HG03196 (cell line): ENCODE data around the gene ALKBH3.

Experiments used
- ATAC-seq: cut with Tn5 transposase; IDR thresholded peaks from one replicate; pipeline ENCODE4 v1.9.1; 2021; ENCODE audit not compliant: unreplicated experiment

The ALKBH3 gene

DNA sequence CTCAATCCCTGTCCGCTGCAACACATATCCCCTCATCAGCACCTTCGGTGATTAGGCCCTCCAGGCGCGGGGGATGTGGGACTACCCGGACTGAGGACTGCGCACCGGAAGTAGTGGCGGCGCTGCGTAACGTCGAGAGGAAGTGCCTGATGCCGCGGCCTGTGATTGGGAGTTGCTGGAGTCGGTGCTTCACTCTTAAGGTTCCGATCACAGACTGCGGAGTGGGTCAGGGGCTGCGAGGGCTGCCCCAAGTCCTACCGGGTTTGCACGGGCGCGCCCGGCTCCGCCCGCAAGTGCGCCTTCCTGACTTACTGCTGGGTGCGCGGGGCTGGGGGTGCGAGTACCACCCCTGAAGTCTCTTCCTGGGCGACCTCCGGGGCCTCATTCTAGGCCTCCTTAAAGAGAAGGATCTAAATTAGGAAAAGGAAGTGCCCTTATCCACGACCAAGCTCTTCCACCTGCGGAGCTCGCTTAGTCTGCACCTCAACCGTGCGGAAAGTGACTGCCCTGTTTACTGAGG is at the start of gene ALKBH3:
TSS of gene ALKBH3 (plus strand) at position 192 of the 520 bp plus-strand sequence. CDS start 1,822 bp downstream, outside the sequence.
- peak; percentile 99 for ATAC-seq

DNA sequence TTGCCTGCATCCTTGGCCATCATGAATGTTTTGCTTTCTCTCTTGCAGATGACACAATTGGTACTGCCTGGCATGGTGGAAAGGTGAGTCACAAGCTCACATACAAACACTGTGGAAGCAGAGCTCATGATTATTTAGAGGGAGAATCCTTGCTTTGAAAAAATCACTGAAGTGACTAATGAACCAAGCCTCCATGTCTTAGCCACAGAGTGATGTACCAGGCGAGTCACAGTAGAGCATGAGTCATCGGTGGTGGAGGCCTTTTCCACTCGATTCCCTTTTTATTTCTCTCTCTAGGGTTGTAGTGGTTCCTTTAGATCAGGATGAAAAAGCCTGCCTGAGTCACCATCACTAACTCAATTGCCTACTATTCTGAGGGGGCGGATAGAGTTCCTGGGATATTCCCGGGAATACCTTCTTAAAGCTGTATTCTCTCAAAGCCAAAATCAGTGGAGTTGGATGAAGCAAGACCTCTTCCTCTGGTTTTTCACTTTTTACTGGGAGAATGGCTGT is 49.6 kb upstream of the ALKBH3 start:
- peak; percentile 70 for ATAC-seq

DNA sequence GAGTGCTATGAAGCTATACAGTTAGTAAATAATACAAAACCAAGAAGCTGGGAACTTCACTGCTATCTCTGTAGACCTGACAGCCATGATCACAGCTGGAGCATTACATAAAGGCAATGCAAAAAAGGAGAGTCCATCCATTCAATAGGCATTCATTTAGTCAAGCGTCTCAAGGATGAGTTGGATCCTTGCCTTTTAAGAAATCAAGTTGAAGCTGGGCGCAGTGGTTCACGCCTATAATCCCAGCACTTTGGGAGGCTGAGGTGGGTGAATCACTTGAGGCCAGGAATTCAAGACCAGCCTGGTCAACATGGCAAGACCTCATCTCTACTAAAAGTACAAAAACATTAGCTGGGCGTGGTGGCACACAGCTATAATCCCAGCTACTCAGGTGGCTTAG is 48.1 kb upstream of the ALKBH3 start:
- no peak for ATAC-seq

DNA sequence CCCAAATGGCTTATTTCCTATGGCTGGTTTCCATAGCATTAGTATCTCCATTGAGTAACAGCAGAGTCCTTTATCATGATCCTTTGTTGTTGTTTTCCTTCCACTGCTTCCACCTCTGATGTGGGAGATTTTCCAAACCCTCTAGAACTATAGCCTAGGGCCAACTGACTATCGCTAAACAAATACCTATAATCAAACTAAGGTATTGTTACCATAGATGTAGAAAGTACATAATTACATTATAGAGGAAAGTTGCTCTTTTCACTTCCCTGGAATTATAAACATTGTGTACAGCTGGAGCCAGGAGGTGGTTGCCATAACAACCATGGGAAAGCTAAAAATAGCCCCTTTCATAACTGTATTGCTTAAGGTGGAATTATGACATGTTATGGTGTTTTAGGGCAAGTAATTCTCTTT is 47.0 kb upstream of the ALKBH3 start:
- no peak for ATAC-seq

DNA sequence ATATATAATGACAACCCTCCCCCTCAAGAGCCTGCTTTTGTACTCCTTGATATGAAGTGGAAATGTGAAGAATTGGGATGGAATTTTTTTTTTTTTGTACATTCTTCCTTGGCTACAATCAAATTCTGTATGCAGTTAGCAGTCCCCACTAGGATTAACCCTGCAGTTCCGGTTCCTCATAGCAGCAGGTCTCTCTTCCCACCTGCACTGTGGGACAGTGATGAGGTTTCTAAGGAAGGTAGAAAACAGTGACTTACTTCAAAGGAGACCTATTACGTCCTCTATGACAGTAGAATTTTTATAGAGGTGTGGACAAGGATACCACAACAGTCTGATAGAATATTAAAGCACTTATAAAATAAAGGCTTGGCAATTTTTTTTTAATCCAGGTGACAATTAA is 46.3 kb upstream of the ALKBH3 start:
- no peak for ATAC-seq

DNA sequence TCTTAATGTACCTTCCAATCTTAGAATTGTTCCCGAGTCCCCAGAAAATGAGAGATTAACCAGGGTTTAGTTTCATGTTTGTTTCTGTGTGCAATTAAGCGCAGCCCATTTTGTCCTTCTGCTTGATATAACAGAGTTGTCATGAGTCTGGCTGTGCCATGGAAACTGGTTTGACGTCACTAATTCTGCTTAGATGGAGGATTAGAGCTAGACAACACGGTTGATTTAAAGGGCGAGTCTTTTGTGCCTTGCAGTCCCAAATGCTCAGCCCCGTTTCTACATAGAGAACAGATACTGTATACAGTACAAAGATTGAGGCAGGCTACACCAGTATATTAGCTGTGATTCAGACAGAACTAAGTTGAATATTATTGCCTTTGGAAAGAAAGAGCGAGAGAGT is 45.5 kb upstream of the ALKBH3 start:
- ATAC-seq, result no peak

DNA sequence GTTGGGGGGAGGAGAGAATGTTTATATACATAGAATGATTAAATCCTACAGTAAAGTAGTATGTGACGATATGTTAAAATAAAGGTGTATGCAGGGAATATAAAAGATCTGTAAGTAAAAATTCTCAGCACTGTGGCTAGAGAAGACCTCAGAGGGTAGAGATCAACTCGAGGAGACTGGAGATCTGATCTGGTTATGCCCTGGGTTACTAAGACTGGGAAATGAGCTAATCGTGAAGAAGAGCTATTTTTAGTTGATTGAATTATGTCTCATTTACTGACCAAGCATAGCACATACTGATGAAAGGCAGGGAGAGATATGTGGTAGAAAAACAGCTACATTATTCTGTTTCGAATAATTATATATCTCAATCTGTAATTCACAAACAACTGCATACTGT is 42.8 kb upstream of the ALKBH3 start:
- ATAC-seq, result no peak

DNA sequence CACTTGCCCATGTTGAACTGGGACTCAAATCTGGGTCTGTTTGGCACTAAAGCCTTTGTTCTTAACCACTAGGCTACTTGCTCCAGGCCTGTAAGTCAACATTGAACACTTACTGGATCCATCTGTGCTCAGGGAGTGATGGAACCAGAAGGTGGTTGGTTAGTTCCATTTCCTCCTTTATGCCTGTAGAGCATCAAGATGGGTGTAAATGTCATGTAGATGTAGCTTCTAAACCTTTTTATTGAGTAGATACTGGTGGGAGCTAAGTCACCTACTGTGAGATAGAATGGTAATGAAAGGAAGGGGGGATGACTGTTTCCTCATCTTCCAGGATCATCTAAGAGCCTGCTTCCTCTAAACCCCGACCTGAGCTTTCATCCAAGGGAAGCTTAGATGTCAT is 38.6 kb upstream of the ALKBH3 start:
- no peak for ATAC-seq

DNA sequence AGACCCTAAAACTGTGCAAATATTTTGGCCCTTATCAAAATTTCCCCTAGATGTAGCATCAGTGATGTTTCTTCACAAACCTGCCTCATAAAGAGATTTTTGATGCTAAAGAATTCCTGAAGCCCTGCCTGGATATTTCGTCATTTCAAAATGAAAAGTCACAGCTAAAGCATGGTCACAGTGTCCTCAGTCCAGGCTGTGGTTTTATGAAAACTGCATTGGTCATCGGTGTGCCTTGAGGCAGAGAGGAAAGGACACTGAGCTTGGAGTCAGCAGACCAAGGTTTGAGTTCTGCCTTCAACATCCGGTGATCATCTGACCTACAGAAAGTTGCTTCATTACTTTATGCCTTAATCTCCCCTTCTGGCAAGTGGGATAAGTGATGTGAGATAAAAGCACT is 34.8 kb upstream of the ALKBH3 start:
- no peak for ATAC-seq

DNA sequence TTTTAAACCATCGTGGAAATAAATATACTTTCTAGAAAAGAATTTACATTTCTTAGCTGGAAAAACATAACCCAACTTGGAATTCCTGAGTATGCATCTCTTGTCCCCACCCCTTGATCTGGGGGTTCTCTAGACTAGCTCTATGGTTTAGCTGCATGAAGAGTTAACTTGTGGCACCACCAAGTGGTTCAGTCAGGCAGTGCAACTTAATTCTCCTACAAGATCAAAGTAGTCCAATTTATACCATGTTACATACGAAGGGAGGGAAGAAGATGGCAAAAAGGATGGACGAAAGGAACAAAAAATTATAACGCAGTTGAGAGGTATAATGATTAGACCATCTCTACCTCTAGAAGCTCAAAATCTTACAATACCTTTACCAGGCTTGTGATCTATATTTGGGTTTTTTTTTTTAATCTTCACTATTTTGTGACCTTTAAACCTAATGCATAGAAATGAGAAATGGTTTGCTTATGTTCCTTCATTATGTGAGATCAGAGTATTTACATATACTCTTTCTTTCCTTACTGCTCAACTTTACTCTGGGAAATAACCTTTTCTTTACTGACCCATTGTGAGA is 28.5 kb upstream of the ALKBH3 start:
- ATAC-seq, result no peak

DNA sequence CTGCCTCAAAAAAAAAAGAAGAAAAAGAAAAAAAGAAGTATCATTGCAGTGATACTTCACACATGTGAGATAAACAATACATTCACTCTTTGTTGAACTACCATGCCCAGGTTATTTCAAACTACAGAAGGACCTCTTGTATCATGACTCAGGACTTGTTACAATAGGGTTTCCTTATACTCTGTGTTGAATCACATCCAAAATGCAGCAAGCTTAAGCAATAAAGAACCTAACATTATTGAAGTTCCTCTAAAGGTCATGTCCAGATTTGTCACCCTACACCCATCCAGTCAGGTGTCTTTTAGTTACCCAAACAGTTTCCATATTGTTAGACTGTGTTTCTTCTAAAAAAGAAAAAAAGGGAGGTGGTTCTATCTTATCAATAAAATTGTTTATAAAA is 26.9 kb upstream of the ALKBH3 start:
- no peak for ATAC-seq

DNA sequence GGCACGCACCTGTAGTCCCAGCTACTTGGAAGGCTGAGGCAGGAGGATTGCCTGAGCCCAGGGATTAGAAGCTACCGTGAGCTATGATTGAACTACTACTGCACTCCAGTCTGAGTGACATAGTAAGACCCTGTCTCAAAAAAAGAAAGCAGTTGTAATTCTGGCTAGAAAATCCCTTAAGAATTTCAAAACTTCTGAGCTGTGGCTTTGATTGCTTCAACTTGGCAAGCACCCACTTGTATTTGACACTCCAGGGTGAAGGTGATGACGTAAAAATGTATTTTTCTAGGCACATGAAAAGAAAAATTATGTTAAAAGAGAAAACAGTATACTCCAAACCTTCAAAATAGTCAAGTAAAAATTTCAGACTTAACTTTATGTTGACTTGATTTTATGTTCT is 23.6 kb upstream of the ALKBH3 start:
- no peak for ATAC-seq

DNA sequence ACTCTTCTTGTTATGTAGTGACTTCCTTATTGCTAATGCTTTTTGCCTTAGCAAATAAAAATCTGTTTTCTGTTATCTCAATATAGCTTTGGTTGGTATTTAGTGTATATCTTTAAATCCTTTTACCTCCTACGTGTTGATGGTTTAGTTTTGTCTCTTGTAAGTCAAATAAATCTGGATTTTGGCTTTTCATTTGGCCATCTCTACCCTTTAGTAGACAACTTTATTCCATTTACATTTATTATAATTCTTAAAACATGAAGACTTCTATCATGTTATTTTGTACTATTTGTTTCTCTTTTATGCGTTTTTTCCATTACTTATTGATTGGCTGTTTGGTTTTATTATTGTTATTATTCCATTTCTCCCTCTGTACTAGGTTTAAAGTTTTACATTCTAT is 19.5 kb upstream of the ALKBH3 start:
- no peak for ATAC-seq

DNA sequence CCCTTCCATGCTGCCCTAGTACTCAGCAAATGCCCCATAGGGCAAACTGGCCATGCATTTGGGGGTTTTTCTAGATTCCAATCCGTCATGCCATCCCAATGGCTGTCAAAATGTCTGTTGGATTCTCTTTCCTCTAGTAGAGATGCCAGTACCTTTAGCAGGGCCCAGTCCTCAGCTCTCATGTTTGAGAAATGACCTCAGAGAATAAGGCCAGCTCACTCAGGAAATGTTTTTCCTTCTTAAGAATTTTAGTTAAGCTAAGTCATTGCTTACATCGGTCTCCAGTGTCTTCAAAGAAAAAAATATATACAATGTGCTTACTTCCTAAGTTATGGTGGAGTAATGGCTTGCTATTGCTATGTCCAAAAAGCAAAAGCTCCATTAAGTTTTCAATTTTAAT is 14.1 kb upstream of the ALKBH3 start:
- no peak for ATAC-seq

DNA sequence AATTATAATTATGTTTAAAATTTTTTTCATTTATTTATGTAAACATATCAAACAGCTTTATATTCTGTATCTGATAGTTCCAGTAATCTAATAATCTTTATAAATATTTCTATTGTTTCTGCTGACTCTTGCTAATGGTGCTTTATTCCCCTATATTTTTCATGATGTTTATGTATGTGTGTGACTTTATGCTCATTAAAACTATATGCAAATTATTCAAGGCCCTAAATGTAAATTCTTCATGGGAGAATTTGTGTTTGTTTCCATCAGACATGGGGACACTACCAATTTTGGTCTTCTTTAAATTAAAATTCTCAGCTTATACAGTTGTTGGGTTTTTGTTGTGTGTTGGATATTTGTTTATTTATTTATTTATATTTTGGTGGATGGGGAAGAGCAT is 13.7 kb upstream of the ALKBH3 start:
- no peak for ATAC-seq

DNA sequence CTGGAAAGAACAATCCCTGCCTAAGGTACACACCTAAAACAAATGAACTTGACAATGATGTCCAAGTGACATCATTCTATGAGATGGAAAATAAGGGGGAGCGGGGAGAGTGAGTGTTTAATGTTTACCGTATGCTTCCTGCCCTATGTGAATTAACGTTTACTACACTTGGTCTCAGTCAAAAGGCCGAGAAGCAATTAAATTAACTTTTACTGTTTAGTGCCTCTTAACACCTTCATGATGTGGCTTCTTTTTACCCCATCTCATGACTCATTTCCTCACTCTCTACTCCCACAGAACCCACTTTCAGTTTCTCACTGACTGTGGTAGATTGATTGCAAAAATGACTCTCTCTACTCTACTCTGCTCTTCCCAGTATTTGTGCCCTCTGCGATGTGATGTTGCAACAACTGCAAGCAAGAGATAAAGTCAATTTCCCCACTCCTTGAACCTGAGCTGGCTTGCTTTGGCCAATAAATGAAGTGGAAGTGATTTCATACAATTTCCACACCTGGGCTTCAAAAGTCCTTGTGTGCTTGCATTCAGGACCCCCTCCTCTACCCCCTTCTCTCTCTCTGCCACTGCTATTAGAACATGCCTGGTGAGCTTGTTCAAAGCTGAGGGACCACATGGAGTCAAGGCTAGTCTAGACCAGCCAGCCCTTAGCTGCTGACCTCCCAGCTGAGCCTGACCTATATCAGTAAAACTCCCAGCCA is 11.6 kb upstream of the ALKBH3 start:
- ATAC-seq, result peak; percentile 100

DNA sequence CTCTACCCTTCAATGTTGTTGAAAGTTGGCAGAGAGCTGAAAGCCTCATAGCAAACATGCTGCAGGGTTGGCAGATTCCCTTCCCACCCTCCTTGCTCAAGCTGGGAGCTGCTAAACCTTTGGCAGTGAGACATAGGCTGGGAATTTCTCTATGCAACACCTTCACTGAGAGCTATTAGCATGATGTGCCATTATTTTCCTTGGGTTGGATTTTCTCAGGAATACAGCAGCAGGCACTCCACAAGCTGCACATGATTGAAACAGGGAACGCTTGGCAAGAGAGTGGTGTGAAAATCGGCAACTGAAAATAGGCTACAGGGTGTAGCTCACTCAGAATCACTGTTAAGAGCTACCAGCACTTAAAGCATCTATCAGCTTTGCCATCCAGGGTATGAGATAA is 9.6 kb upstream of the ALKBH3 start:
- no peak for ATAC-seq

DNA sequence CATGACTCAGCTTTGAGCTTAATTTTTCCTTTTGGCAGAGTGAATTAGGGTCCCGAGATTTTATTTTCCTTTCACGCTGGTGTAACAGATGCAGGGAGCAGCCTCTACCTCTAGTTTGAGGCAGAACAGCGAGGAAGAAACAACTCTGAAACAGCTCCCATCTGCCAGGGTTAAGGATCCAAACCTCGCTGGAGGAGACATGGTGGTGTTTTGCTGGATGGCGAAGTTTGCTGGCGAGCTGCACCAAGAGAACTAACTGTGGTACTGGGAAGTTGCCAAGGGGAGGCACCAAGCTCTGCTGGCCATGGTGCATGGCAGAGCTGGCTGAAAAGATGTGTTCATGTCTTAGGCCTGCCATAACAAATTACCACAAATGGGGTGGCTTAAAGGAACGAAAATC is 7.6 kb upstream of the ALKBH3 start:
- ATAC-seq, result no peak

DNA sequence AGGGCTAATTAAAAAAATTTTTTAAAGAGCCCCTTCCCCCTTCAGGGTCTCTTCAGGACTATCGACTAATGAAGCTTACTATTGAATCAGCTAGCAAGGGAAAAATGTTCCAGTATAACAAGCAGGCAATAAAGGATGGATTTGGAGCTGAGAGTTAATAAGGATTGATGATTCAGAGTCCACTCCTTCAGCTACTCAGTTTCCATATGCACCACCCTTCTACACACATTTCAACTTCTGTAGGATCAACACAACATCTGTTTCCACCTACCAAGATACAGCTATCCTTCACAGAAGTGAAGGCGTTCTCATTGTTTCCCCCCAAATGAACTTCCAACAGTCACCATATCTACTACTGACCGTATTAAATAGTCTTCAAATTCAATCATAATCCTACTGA is 6.6 kb upstream of the ALKBH3 start:
- ATAC-seq, result no peak

DNA sequence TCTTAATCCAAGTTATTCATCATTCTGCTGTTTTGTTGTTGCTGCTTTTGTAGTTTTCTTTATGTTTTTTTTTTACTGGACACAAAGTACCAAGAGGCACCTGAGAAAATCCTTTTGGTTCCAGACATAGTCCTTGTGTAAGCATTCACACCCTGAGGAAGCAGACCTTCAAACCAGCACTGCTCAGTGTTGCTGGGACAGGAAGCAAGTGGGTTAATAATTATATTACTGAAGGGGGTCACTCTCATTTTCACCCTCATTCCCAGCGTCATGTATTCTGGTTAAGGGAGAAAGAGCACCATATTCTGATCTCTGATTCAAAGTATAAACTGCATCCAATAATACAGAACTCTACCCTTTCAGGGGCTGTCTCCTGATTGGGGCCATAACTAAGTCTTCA is 5.9 kb upstream of the ALKBH3 start:
- peak; percentile 60 for ATAC-seq

DNA sequence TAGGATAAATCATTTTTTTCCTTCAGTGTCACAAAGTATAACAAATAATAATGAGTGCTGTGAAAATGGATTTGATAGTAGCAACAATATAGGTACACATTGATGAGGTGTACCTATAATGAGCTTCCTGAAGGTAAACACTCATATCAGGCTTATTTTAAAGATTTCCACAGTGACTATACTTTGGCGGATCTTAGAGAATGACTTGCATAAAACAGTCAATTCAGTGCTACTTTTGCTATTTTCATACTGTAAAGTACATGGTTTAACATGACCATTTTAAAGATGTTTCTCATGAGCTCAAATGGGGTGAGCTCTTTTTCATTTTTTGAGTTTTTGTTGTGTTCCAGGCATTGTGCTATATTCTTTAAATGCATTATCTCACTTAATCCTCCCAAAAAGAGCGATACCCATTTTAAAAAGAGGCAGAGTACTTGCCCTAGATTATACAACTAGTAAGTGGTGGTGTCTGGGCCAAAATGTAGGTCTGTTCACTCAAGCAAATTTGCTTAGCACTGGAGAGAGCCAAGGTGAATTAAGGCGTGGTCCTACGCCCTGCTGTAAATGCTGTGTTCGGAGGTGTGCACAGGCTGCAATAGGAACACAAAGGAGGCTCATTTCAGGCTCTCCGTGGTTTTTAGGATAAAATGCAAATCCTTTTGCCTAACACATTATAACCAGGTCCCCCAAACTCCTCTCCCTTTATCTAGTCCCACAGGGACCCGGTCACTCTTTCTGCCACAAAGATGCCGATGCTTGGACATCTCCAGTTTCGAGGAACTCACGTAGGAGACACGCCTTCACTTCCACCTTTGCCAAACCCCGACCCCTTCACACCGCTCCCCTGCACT is 617 bp upstream of the ALKBH3 start:
- no peak for ATAC-seq

DNA sequence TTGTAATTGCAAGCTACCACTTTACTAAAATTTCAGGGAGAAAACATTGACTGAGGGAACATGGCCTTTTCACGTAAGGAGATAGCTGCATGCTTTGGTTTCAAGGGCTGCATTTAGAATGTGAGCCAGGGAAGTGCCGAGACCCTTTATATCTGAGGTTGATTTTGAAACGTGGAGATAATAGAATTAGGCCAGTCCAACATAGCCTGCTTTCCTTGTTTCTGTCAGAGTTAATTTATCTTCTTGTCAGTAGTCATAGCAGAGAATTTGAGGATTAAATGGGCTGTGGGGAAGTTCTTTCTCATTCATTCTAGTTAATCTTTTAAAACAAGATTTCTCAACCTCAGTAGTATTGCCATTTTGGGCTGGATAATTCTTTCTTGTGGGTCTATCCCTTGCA is 12.2 kb downstream of the ALKBH3 start:
- ATAC-seq, result no peak
